Tibial artery (tissue), 4 donors: ENCODE measurements around the gene FBXO10.

Experiments
- DNase-seq, 2 donors: peaks; one replicate each; pipeline ENCODE4 v3.0.0-alpha.2; 2019
- H3K27ac ChIP-seq, 2 donors: fragments of 200-600 bp; sonication (generic) in 1 of 2; 1 replicate in 1 of 2; 2 replicates in 1 of 2; pipeline ENCODE4 v1.5.1; 2018 to 2019; ENCODE audit warnings: mild to moderate bottlenecking in 1 of 2
- H3K27me3 ChIP-seq, 2 donors: fragments of 200-600 bp; sonication (generic) in 1 of 2; one replicate each; pipeline versions ENCODE4 v1.5.1 to v1.6.0; 2016 to 2019
- H3K36me3 ChIP-seq, 3 donors: fragments of 200-600 bp; sonication (generic) in 2 of 3; one replicate each; pipeline ENCODE4 v1.5.1; 2016 to 2019; ENCODE audit warnings: mild to moderate bottlenecking in 2 of 3
- H3K4me1 ChIP-seq, 4 donors: fragments of 200-600 bp; sonication (generic) in 2 of 4; 1 replicate in 3 of 4; 2 replicates in 1 of 4; pipeline ENCODE4 v1.5.1; 2016 to 2019
- H3K4me3 ChIP-seq, 2 donors: fragments of 200-600 bp; sonication (generic) in 1 of 2; 1 replicate in 1 of 2; 2 replicates in 1 of 2; pipeline ENCODE4 v1.5.1; 2018 to 2019; ENCODE audit warnings: mild to moderate bottlenecking in 2 of 2
- H3K9me3 ChIP-seq, 3 donors: fragments of 200-600 bp; sonication (generic) in 1 of 3; one replicate each; pipeline ENCODE4 v1.5.1; 2016 to 2019
- intact Hi-C: fragments of 100-400 bp; cut with DNase I; formaldehyde crosslinking; loops from one replicate; pipeline ENCODE4 v1.15.0; 2023; ENCODE audit warnings: low total_unique reads
- TF ChIP-seq, protein P1 (sequence below), 2 experiments: fragments of 200-600 bp in 1 of 2; fragments of 450-650 bp in 1 of 2; IDR thresholded peaks; one replicate each; pipeline ENCODE4 v1.5.1; 2017 to 2019; ENCODE audit warnings: antibody characterized with exemption in 2 of 2, mild to moderate bottlenecking in 1 of 2, moderate library complexity in 1 of 2

Gene FBXO10

GRCh38 chr9:37563806-37564513 lies 12.2 kb downstream of the FBXO10 start:
- no peak overlapping the region for H3K4me3 ChIP-seq
- intact Hi-C loops: no loop called here
- H3K4me1 ChIP-seq: no peaks in the 10 kb centered on the region
- DNase-seq: no peak
- H3K9me3 ChIP-seq: no peaks in the 10 kb centered on the region
- no peaks in the 10 kb centered on the region for H3K27me3 ChIP-seq
- TF ChIP-seq, protein P1, sequence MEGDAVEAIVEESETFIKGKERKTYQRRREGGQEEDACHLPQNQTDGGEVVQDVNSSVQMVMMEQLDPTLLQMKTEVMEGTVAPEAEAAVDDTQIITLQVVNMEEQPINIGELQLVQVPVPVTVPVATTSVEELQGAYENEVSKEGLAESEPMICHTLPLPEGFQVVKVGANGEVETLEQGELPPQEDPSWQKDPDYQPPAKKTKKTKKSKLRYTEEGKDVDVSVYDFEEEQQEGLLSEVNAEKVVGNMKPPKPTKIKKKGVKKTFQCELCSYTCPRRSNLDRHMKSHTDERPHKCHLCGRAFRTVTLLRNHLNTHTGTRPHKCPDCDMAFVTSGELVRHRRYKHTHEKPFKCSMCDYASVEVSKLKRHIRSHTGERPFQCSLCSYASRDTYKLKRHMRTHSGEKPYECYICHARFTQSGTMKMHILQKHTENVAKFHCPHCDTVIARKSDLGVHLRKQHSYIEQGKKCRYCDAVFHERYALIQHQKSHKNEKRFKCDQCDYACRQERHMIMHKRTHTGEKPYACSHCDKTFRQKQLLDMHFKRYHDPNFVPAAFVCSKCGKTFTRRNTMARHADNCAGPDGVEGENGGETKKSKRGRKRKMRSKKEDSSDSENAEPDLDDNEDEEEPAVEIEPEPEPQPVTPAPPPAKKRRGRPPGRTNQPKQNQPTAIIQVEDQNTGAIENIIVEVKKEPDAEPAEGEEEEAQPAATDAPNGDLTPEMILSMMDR (IDR thresholded peaks at IDR 0.05): no peak
- no peaks in the 10 kb centered on the region for H3K36me3 ChIP-seq
- H3K27ac ChIP-seq: no peak overlapping the region

DNA sequence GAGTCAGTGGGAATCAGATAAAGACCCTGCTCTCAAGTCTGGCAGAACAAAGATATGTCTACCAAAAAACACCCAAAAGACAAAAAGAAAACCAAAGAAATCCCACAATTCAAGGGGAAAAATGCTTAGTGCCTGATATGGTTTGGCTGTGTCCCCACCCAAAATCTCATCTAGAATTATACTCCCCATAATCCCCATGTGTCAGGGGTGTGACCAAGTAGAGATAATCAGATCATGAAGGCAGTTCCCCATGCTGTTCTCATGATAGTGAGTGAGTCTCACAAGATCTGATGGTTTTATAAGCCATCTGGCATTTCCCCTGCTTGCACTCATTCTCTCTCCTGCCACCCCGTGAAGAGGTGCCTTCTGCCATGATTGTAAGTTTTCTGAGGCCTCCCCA lies 13.4 kb downstream of the FBXO10 start:
- Histone ChIP-seq H3K4me1 (no peaks in the 10 kb centered on the region), H3K36me3 (no peaks in the 10 kb centered on the region), H3K27me3 (no peaks in the 10 kb centered on the region), H3K9me3 (no peaks in the 10 kb centered on the region), H3K4me3 (no peak overlapping the region), H3K27ac (no peak overlapping the region)
- DNase-seq: no peak
- intact Hi-C loops: no loop called here
- TF ChIP-seq, protein P1 (IDR thresholded peaks at IDR 0.05): no peak

GRCh38 chr9:37561682-37562081 lies 14.5 kb downstream of the FBXO10 start:
- TF ChIP-seq, protein P1 (IDR thresholded peaks at IDR 0.05): no peak

GRCh38 chr9:37559855-37560592 lies 16.2 kb downstream of the FBXO10 start:
- no peak overlapping the region for H3K27ac ChIP-seq
- intact Hi-C loops: no loop called here
- no peaks in the 10 kb centered on the region for H3K27me3 ChIP-seq
- TF ChIP-seq, protein P1 (IDR thresholded peaks at IDR 0.05): no peak
- no peak overlapping the region for H3K4me3 ChIP-seq
- no peaks in the 10 kb centered on the region for H3K4me1 ChIP-seq
- no peak for DNase-seq
- H3K9me3 ChIP-seq: no peaks in the 10 kb centered on the region
- H3K36me3 ChIP-seq: no peaks in the 10 kb centered on the region

More at GRCh38 chr9:37561682-37562081, 14.5 kb downstream of the FBXO10 start:
- intact Hi-C loops: no loop called here
- no peaks in the 10 kb centered on the region for H3K27me3 ChIP-seq
- H3K9me3 ChIP-seq: no peaks in the 10 kb centered on the region
- H3K4me3 ChIP-seq: no peak overlapping the region
- no peaks in the 10 kb centered on the region for H3K4me1 ChIP-seq
- H3K36me3 ChIP-seq: no peaks in the 10 kb centered on the region
- no peak for DNase-seq
- no peak overlapping the region for H3K27ac ChIP-seq

- TF ChIP-seq, protein P1 (IDR thresholded peaks at IDR 0.05): no peak
- intact Hi-C loops: no loop called here
Observed at GRCh38 chr9:37559125-37559524, 17.1 kb downstream of the FBXO10 start.

More at GRCh38 chr9:37559125-37559524, 17.1 kb downstream of the FBXO10 start:
- Histone ChIP-seq H3K9me3 (no peaks in the 10 kb centered on the region), H3K36me3 (no peaks in the 10 kb centered on the region), H3K4me1 (no peaks in the 10 kb centered on the region), H3K4me3 (no peak overlapping the region), H3K27ac (no peak overlapping the region), H3K27me3 (no peaks in the 10 kb centered on the region)
- no peak for DNase-seq
